GM12878 (cell line): ENCODE results near the gene SLC39A2. TPM values are rescaled to one million over a fixed set of nuclear protein-coding genes. Genes with fewer than 3 reads are reported as not detected.

Experiments used
- ATAC-seq: fragments of 200-7000 bp; cut with Tn5 transposase; 3 replicates; pipeline ENCODE4 v1.9.1; 2020; ENCODE audit warnings: mild to moderate bottlenecking, moderate library complexity
- BruUV-seq: library from RNA; stranded (reverse); fragments of 400-500 nt; replicated peaks from 2 replicates; lab custom pipeline; 2021; lab: Mats Ljungman, UMichigan
- CTCF ChIA-PET: fragments of 300-600 bp; sonication (Branson Sonifier 250); formaldehyde crosslinking; extraction: SDS; loops from one replicate; lab custom pipeline; 2021; ENCODE audit warnings: inconsistent platforms; lab: Yijun Ruan, JAX
- POLR2A ChIA-PET: fragments of 350-600 bp; formaldehyde crosslinking; extraction: SDS; loops from one replicate; lab custom pipeline; 2021; ENCODE audit warnings: inconsistent platforms; lab: Charles Lee
- RAD21 ChIA-PET: fragments of 300-600 bp; sonication (Branson Sonifier 250); formaldehyde crosslinking; loops from one replicate; lab custom pipeline; 2023; ENCODE audit warnings: antibody characterized with exemption; ENCODE audit not compliant: unreplicated experiment; lab: Charles Lee
- SMC1A ChIA-PET: fragments of 300-600 bp; sonication (Branson Sonifier 250); formaldehyde crosslinking; loops from one replicate; lab custom pipeline; 2023; ENCODE audit not compliant: unreplicated experiment, uncharacterized antibody; lab: Charles Lee
- DNase-seq: peaks from one replicate; pipeline ENCODE4 v3.0.0-alpha.2; 2011; ENCODE audit warnings: low read depth, low spot score
- FAIRE-seq: peaks from 3 replicates; lab custom pipeline; 2011; peaks lifted over from hg19 to GRCh38; lab: Jason Lieb, UNC
- H2AFZ ChIP-seq: 2 replicates; pipeline ENCODE4 v1.6.0; 2011; ENCODE audit warnings: low read depth, low read length, control low read depth; ENCODE audit not compliant: control insufficient read depth
- H3K27ac ChIP-seq: 2 replicates; pipeline ENCODE4 v1.5.1; 2011; ENCODE audit warnings: control low read depth; ENCODE audit not compliant: control insufficient read depth, insufficient read depth
- H3K27me3 ChIP-seq, 2 experiments: replicated peaks in 1 of 2; 2 replicates each; pipeline versions ENCODE4 v1.6.0 to v1.6.1; 2011; ENCODE audit warnings: low read length in 1 of 2; ENCODE audit not compliant: control insufficient read depth in 2 of 2, insufficient read depth in 2 of 2
- H3K36me3 ChIP-seq, 2 experiments: 2 replicates each; pipeline ENCODE4 v1.5.1; 2011; ENCODE audit warnings: low read length in 1 of 2; ENCODE audit not compliant: control insufficient read depth in 2 of 2, insufficient read depth in 2 of 2
- H3K4me1 ChIP-seq: 2 replicates; pipeline ENCODE4 v1.6.1; 2011; ENCODE audit warnings: mild to moderate bottlenecking, low read length, moderate library complexity, mixed read lengths; ENCODE audit not compliant: control insufficient read depth, insufficient read depth
- H3K4me2 ChIP-seq: 2 replicates; pipeline ENCODE4 v1.6.0; 2011; ENCODE audit warnings: control low read depth; ENCODE audit not compliant: control insufficient read depth, insufficient read depth
- H3K4me3 ChIP-seq: fragments of 200-600 bp; sonication (generic); 2 replicates; pipeline ENCODE4 v1.5.1; 2016
- H3K79me2 ChIP-seq: 2 replicates; pipeline ENCODE4 v1.6.0; 2011; ENCODE audit warnings: low read length; ENCODE audit not compliant: control insufficient read depth, insufficient read depth
- H3K9ac ChIP-seq: 2 replicates; pipeline ENCODE4 v1.8.0; 2011; ENCODE audit warnings: low read length, control low read depth, mixed read lengths; ENCODE audit not compliant: control insufficient read depth, insufficient read depth
- H3K9me3 ChIP-seq: replicated peaks from 3 replicates; pipeline ENCODE4 v1.5.1; 2011; ENCODE audit warnings: mild to moderate bottlenecking, low read length; ENCODE audit not compliant: control insufficient read depth, insufficient read depth
- H4K20me1 ChIP-seq: 2 replicates; pipeline ENCODE4 v1.6.0; 2011; ENCODE audit not compliant: control insufficient read depth, insufficient read depth
- CHD4 ChIP-seq: fragments of 200-600 bp; sonication (generic); IDR thresholded peaks from 2 replicates; pipeline ENCODE4 v1.6.1; 2016; ENCODE audit warnings: mild to moderate bottlenecking
- EP300 ChIP-seq, 2 experiments: fragments of 150-350 bp in 1 of 2; IDR thresholded peaks; 2 replicates each; pipeline ENCODE4 v1.6.1; 2011 to 2012; ENCODE audit warnings: low read depth in 2 of 2, low read length in 2 of 2, borderline replicate concordance in 1 of 2, improper control_type of control experiment in 1 of 2, inconsistent platforms in 1 of 2; ENCODE audit not compliant: control insufficient read depth in 1 of 2
- MAX ChIP-seq: IDR thresholded peaks from 2 replicates; pipeline ENCODE4 v1.6.1; 2012; ENCODE audit warnings: low read depth, low read length, improper control_type of control experiment
- MLLT1 ChIP-seq: fragments of 450-650 bp; IDR thresholded peaks from 2 replicates; pipeline ENCODE4 v1.6.1; 2016; ENCODE audit warnings: mild to moderate bottlenecking
- NFYB ChIP-seq: IDR thresholded peaks from 2 replicates; pipeline ENCODE4 v1.6.1; 2011; ENCODE audit warnings: low read depth, mild to moderate bottlenecking, low read length, improper control_type of control experiment, moderate library complexity; ENCODE audit not compliant: insufficient read depth
- RAD51 ChIP-seq: fragments of 450-650 bp; IDR thresholded peaks from 2 replicates; pipeline ENCODE4 v1.6.1; 2016; ENCODE audit warnings: moderate library complexity, mild to moderate bottlenecking, inconsistent platforms
- ZNF217 ChIP-seq: fragments of 450-650 bp; IDR thresholded peaks from 2 replicates; pipeline ENCODE4 v1.6.1; 2017; ENCODE audit warnings: antibody characterized with exemption, mild to moderate bottlenecking
- WGBS: methylation state at CpG from one replicate; pipeline ENCODE4 v1.1.6; 2016; ENCODE audit warnings: low lambda C conversion rate; ENCODE audit not compliant: insufficient replicate concordance, insufficient coverage; ENCODE audit errors: missing lambda C conversion rate; 5-methylcytosine and 5-hydroxymethylcytosine counted together
- in situ Hi-C: fragments of 300-500 bp; cut with MboI; formaldehyde crosslinking; loops from 9 replicates; pipeline ENCODE4 v1.14.3; 2018; ENCODE audit warnings: mixed read lengths
- intact Hi-C: fragments of 100-400 bp; cut with micrococcal nuclease; formaldehyde crosslinking; loops from one replicate; pipeline ENCODE4 v1.14.2; 2022; ENCODE audit not compliant: unreplicated experiment
- polyA plus RNA-seq, 11 experiments: library from polyadenylated mRNA; depleted of rRNA in 4 of 11; unstranded in 6 of 11; stranded (reverse) in 5 of 11; fragments of >200 nt; fragmentation: Nextera tagmentation in 4 of 11; fragmentation: Illumina TruSeq in 1 of 11; extraction: Ambion mirVana in 4 of 11; extraction: Trizol in 1 of 11; gene quantifications; 1 replicate in 1 of 11; 2 replicates in 10 of 11; pipeline versions ENCODE4 v1.2.1 to v1.2.3, GENCODE V29; 2011 to 2016; ENCODE audit warnings: inconsistent platforms in 2 of 11, missing spikeins in 2 of 11, low read depth in 1 of 11
- total RNA-seq, 4 experiments: library from RNA; depleted of rRNA in 3 of 4; stranded (reverse); fragments of >200 nt in 3 of 4; fragmentation: Illumina TruSeq in 1 of 4; extraction: Trizol in 1 of 4; gene quantifications; 2 replicates each; pipeline versions ENCODE4 v1.2.1 to v1.2.3, GENCODE V29; 2013 to 2021

SLC39A2 gene
- total and polyA plus RNA-seq, 10 of the 15 experiments (the other 5 are each of a cell fraction or from before 2014, with no cell fraction given), result 0.06 to 0.14 (median 0.11) TPM; not detected in 6

GRCh38 chr14:21048638-21049037 is 49.5 kb downstream of the SLC39A2 start:
- intact Hi-C loops, result no loop called here
- Histone ChIP-seq H3K36me3 (no peaks in the 10 kb centered on the region), H3K27ac (no peak overlapping the region), H4K20me1 (no peaks in the 10 kb centered on the region; the same call in 1 of the 2 replicates), H3K4me2 (no peak overlapping the region), H2AFZ (no peak overlapping the region), H3K9ac (no peak overlapping the region), H3K79me2 (no peaks in the 10 kb centered on the region), H3K4me1 (no peaks in the 10 kb centered on the region), H3K9me3 (no peaks in the 10 kb centered on the region), H3K27me3 (peaks cover 0 to 9% of the 10 kb centered on the region in 2 experiments; a peak in 1 of 4 replicates), H3K4me3 (no peak overlapping the region)
- TF ChIP-seq CHD4, result no peak
- TF ChIP-seq EP300 (IDR thresholded peaks at IDR 0.05; ENCODE audit: borderline replicate concordance in 1 of 2, control insufficient read depth in 1 of 2, low read depth in 2 of 2, low read length in 2 of 2), result no peak
- no peak for TF ChIP-seq MAX
- TF ChIP-seq RAD51, result no peak
- BruUV-seq, result no TSS peak
- CTCF ChIA-PET, result interaction anchor here (0.6 to 3.2 kb wide), 2 partner anchors 18 to 34 kb away, joined by 3 to 22 read pairs; no protein-coding TSS in a partner anchor
- in situ Hi-C loops, result no loop called here
- POLR2A ChIA-PET, result interaction anchor here (0.5 kb wide), 1 partner anchor 29 kb away, joined by 4 read pairs; no protein-coding TSS in a partner anchor
- RAD21 ChIA-PET, result interaction anchor here (1.8 kb wide), 1 partner anchor 22 kb away, joined by 4 read pairs; no protein-coding TSS in a partner anchor
- 50% methylated on average over 2 of the region's 2 CpGs for WGBS
- ATAC-seq (no peak), FAIRE-seq (no peak), DNase-seq (no peak)
- SMC1A ChIA-PET, result interaction anchor here (1.5 to 2.0 kb wide), 2 partner anchors 20 to 33 kb away, joined by 4 to 17 read pairs; no protein-coding TSS in a partner anchor

- ATAC-seq (no peak), DNase-seq (no peak), FAIRE-seq (no peak)
- Histone ChIP-seq H4K20me1 (no peaks in the 10 kb centered on the region; the same call in 1 of the 2 replicates), H3K27me3 (peaks cover 0 to 9% of the 10 kb centered on the region in 2 experiments; a peak in 1 of 4 replicates), H3K4me3 (no peak overlapping the region), H3K79me2 (no peaks in the 10 kb centered on the region), H3K27ac (no peak overlapping the region), H3K9me3 (no peaks in the 10 kb centered on the region), H3K4me2 (no peak overlapping the region), H3K9ac (no peak overlapping the region), H3K36me3 (no peaks in the 10 kb centered on the region), H3K4me1 (no peaks in the 10 kb centered on the region)
- ChIA-PET SMC1A (interaction anchor here (1.5 kb wide), 2 partner anchors 19 to 75 kb away, joined by 3 to 4 read pairs; no protein-coding TSS in a partner anchor), RAD21 (interaction anchor here (1.8 kb wide), 1 partner anchor 22 kb away, joined by 4 read pairs; no protein-coding TSS in a partner anchor), CTCF (interaction anchor here (1.2 kb wide), 1 partner anchor 22 kb away, joined by 3 read pairs; no protein-coding TSS in a partner anchor), POLR2A (no interaction called here)
- 24% methylated on average over 3 of the region's 3 CpGs for WGBS
- intact Hi-C loops (no loop called here), in situ Hi-C loops (no loop called here)
- no TSS peak for BruUV-seq
- TF ChIP-seq MLLT1 (peak; percentile 74; the same call in 1 of the 2 replicates), NFYB (no peak), ZNF217 (no peak)
- TF ChIP-seq, all 136 proteins: peak for 1
- no peak overlapping the region for H2AFZ ChIP-seq
Measured at GRCh38 chr14:21049271-21049673, 50.2 kb downstream of the SLC39A2 start.
